Neural cell (in vitro differentiated cells): ENCODE measurements around the gene DUSP22.

Experiments
- EZH2 ChIP-seq: fragments of 200-600, 300-800 bp; shearing (Covaris generic), sonication (generic); IDR thresholded peaks from 2 replicates; pipeline ENCODE4 v1.6.1; 2014; ENCODE audit warnings: antibody characterized with exemption, low read length, borderline replicate concordance, mild to moderate bottlenecking; ENCODE audit not compliant: insufficient read depth, poor library complexity, severe bottlenecking
- POLR2AphosphoS5 ChIP-seq: IDR thresholded peaks from 2 replicates; pipeline ENCODE4 v1.6.1; 2012
- RAD21 ChIP-seq: fragments of 450-650 bp; conservative IDR thresholded peaks from 2 replicates; pipeline ENCODE4 v1.6.1; 2014; ENCODE audit warnings: antibody characterized with exemption, mild to moderate bottlenecking, moderate library complexity
- TAF1 ChIP-seq: IDR thresholded peaks from 2 replicates; pipeline ENCODE4 v1.6.1; 2012; ENCODE audit warnings: low read depth
- TF ChIP-seq, protein P1 (sequence below): IDR thresholded peaks from 2 replicates; pipeline ENCODE4 v1.6.1; 2012; ENCODE audit warnings: borderline replicate concordance
- TF ChIP-seq, protein P2 (sequence below): fragments of 450-650 bp; IDR thresholded peaks from 2 replicates; pipeline ENCODE4 v1.5.1; 2014; ENCODE audit warnings: antibody characterized with exemption, mild to moderate bottlenecking, moderate library complexity; ENCODE audit not compliant: poor library complexity, severe bottlenecking

DNA sequence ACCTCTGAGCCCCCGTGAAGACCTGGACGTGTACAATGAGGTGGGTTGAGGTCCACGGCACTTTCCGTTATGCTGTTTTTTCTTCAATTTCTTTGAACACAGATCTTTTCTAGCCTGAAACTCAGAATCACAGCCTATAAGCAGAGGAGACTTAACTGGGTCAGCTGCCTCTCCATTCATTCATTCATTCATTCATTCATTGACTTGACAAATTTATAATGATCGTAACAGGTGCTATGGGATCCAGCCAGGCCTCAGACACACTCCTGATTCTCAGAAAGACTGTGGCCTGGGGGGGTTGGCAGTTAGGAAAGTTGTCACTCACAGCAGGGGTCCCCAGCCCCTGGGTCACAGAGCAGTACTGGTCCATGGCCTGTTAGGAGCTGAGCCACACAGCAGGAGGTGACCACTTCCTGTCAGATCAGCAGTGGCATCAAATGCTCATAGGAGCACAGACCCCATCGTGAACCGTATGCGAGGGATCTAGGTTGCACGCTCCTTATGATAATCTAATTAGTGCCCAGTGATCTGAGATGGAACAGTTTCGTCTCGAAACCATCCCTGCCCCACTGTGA lies 60.7 kb downstream of the DUSP22 start:
- TF ChIP-seq, protein P1, sequence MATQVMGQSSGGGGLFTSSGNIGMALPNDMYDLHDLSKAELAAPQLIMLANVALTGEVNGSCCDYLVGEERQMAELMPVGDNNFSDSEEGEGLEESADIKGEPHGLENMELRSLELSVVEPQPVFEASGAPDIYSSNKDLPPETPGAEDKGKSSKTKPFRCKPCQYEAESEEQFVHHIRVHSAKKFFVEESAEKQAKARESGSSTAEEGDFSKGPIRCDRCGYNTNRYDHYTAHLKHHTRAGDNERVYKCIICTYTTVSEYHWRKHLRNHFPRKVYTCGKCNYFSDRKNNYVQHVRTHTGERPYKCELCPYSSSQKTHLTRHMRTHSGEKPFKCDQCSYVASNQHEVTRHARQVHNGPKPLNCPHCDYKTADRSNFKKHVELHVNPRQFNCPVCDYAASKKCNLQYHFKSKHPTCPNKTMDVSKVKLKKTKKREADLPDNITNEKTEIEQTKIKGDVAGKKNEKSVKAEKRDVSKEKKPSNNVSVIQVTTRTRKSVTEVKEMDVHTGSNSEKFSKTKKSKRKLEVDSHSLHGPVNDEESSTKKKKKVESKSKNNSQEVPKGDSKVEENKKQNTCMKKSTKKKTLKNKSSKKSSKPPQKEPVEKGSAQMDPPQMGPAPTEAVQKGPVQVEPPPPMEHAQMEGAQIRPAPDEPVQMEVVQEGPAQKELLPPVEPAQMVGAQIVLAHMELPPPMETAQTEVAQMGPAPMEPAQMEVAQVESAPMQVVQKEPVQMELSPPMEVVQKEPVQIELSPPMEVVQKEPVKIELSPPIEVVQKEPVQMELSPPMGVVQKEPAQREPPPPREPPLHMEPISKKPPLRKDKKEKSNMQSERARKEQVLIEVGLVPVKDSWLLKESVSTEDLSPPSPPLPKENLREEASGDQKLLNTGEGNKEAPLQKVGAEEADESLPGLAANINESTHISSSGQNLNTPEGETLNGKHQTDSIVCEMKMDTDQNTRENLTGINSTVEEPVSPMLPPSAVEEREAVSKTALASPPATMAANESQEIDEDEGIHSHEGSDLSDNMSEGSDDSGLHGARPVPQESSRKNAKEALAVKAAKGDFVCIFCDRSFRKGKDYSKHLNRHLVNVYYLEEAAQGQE = no peak
- no peak for TF ChIP-seq TAF1
- TF ChIP-seq, protein P2, sequence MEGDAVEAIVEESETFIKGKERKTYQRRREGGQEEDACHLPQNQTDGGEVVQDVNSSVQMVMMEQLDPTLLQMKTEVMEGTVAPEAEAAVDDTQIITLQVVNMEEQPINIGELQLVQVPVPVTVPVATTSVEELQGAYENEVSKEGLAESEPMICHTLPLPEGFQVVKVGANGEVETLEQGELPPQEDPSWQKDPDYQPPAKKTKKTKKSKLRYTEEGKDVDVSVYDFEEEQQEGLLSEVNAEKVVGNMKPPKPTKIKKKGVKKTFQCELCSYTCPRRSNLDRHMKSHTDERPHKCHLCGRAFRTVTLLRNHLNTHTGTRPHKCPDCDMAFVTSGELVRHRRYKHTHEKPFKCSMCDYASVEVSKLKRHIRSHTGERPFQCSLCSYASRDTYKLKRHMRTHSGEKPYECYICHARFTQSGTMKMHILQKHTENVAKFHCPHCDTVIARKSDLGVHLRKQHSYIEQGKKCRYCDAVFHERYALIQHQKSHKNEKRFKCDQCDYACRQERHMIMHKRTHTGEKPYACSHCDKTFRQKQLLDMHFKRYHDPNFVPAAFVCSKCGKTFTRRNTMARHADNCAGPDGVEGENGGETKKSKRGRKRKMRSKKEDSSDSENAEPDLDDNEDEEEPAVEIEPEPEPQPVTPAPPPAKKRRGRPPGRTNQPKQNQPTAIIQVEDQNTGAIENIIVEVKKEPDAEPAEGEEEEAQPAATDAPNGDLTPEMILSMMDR = no peak
- TF ChIP-seq EZH2 = no peak
- no peak for TF ChIP-seq RAD21
- TF ChIP-seq POLR2AphosphoS5 = no peak
